DND-41 (cell line): ENCODE data around the gene PRICKLE2.

ENCODE experiments used
- ATAC-seq: fragments of 200-7000 bp; cut with Tn5 transposase; 3 replicates; pipeline ENCODE4 v1.9.1; 2021; ENCODE audit warnings: low read depth; ENCODE audit not compliant: insufficient read depth
- DNase-seq: peaks from one replicate; pipeline ENCODE4 v3.0.0-alpha.2; 2020
- H2AFZ ChIP-seq: 2 replicates; pipeline ENCODE4 v1.6.0; 2012; ENCODE audit warnings: low read depth, low read length
- H3K27ac ChIP-seq: 2 replicates; pipeline ENCODE4 v1.5.1; 2012; ENCODE audit warnings: low read length, inconsistent platforms
- H3K27me3 ChIP-seq: fragments of 200-600 bp; sonication (generic); 2 replicates; pipeline ENCODE4 v1.6.0; 2012; ENCODE audit warnings: low read length, mild to moderate bottlenecking, inconsistent platforms; ENCODE audit not compliant: insufficient read depth, poor library complexity
- H3K36me3 ChIP-seq: 2 replicates; pipeline ENCODE4 v1.5.1; 2012; ENCODE audit warnings: low read length, inconsistent platforms; ENCODE audit not compliant: insufficient read depth
- H3K4me1 ChIP-seq: 2 replicates; pipeline ENCODE4 v1.5.1; 2012; ENCODE audit warnings: mild to moderate bottlenecking, low read length; ENCODE audit not compliant: insufficient read depth
- H3K4me2 ChIP-seq: 2 replicates; pipeline ENCODE4 v1.6.0; 2012; ENCODE audit warnings: mild to moderate bottlenecking, moderate library complexity, low read length, inconsistent platforms; ENCODE audit not compliant: insufficient read depth
- H3K4me3 ChIP-seq, 2 experiments: fragments of 200-600 bp in 1 of 2; shearing (Covaris generic) in 1 of 2; 2 replicates each; pipeline ENCODE4 v1.5.1; 2012 to 2016; ENCODE audit warnings: inconsistent platforms in 2 of 2, low read length in 2 of 2, mild to moderate bottlenecking in 2 of 2, low read depth in 1 of 2, moderate library complexity in 1 of 2
- H3K79me2 ChIP-seq: 2 replicates; pipeline ENCODE4 v1.6.0; 2012; ENCODE audit warnings: low read length, inconsistent platforms; ENCODE audit not compliant: insufficient read depth
- H3K9ac ChIP-seq: 2 replicates; pipeline ENCODE4 v1.6.0; 2012; ENCODE audit warnings: low read depth, mild to moderate bottlenecking, inconsistent platforms, low read length, moderate library complexity
- H3K9me3 ChIP-seq: 2 replicates; pipeline ENCODE4 v1.5.1; 2012; ENCODE audit warnings: low read length, moderate library complexity, mild to moderate bottlenecking, inconsistent platforms; ENCODE audit not compliant: insufficient read depth, severe bottlenecking
- H4K20me1 ChIP-seq: 2 replicates; pipeline ENCODE4 v1.6.0; 2012; ENCODE audit warnings: low read length; ENCODE audit not compliant: insufficient read depth
- EZH2 ChIP-seq: IDR thresholded peaks from 3 replicates; pipeline ENCODE4 v1.6.1; 2012; ENCODE audit warnings: borderline replicate concordance, low read depth, mild to moderate bottlenecking, moderate library complexity, low read length, inconsistent platforms; ENCODE audit not compliant: severe bottlenecking
- TF ChIP-seq, protein P1 (sequence below): IDR thresholded peaks from 2 replicates; pipeline ENCODE4 v1.5.1; 2012; ENCODE audit warnings: borderline replicate concordance, low read length, moderate library complexity, mild to moderate bottlenecking; ENCODE audit not compliant: poor library complexity, severe bottlenecking; ENCODE audit errors: extremely low read depth

PRICKLE2 gene

DNA sequence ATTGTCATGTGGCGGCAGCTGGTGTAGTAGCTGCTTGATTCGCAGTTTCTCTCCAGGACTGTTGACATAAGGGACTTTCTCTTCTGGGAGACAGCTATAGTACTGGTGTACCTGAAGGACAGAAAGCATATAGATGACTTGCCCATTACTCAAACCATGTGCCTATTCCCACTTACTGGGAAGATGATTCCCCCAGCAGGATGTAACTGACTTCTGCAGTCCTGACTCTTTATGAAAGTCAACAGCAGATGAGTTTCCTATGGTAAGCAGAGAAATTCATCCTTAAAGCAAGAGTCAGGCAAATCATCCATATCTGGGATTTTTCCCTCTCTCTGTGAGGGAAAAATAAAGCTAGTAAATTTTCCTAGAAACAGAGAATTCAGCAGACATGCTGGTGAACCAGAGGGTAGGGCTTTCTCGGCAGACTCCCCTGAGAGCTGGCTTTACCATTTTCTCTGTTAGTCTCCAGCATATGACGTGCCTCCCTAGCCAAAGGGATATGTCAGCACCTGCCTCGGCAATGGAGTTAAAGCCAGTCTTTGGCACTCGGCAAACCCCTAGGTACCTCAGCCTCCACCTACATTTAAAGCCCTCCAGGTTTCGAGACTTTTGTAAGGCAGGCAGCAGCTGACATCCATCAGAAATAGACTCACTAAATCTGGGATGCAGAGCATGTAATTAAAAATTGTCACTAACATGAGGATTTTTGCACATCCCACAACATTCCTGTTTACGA is 62.1 kb downstream of the PRICKLE2 start:
- H3K4me2 ChIP-seq: no peak overlapping the region
- no peak overlapping the region for H3K27ac ChIP-seq
- H3K9ac ChIP-seq: no peak overlapping the region
- peaks cover 10% of the 10 kb centered on the region for H3K27me3 ChIP-seq
- H3K79me2 ChIP-seq: no peaks in the 10 kb centered on the region
- no peak overlapping the region for H3K4me3 ChIP-seq
- H4K20me1 ChIP-seq: no peaks in the 10 kb centered on the region
- no peak for TF ChIP-seq EZH2
- TF ChIP-seq, protein P1, sequence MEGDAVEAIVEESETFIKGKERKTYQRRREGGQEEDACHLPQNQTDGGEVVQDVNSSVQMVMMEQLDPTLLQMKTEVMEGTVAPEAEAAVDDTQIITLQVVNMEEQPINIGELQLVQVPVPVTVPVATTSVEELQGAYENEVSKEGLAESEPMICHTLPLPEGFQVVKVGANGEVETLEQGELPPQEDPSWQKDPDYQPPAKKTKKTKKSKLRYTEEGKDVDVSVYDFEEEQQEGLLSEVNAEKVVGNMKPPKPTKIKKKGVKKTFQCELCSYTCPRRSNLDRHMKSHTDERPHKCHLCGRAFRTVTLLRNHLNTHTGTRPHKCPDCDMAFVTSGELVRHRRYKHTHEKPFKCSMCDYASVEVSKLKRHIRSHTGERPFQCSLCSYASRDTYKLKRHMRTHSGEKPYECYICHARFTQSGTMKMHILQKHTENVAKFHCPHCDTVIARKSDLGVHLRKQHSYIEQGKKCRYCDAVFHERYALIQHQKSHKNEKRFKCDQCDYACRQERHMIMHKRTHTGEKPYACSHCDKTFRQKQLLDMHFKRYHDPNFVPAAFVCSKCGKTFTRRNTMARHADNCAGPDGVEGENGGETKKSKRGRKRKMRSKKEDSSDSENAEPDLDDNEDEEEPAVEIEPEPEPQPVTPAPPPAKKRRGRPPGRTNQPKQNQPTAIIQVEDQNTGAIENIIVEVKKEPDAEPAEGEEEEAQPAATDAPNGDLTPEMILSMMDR: no peak
- ATAC-seq: no peak
- H3K36me3 ChIP-seq: no peaks in the 10 kb centered on the region
- no peaks in the 10 kb centered on the region for H3K4me1 ChIP-seq
- DNase-seq: no peak
- H2AFZ ChIP-seq: no peak overlapping the region
- no peaks in the 10 kb centered on the region for H3K9me3 ChIP-seq

- Histone ChIP-seq H3K36me3 (no peaks in the 10 kb centered on the region), H3K27me3 (peaks cover 10% of the 10 kb centered on the region), H3K4me1 (no peaks in the 10 kb centered on the region), H3K27ac (no peak overlapping the region), H3K9me3 (no peaks in the 10 kb centered on the region), H3K4me2 (no peak overlapping the region), H3K4me3 (no peak overlapping the region), H2AFZ (no peak overlapping the region), H3K9ac (no peak overlapping the region), H4K20me1 (no peaks in the 10 kb centered on the region), H3K79me2 (no peaks in the 10 kb centered on the region)
- DNase-seq (no peak), ATAC-seq (no peak)
- TF ChIP-seq, protein P1: no peak
- TF ChIP-seq EZH2: no peak
Observed at GRCh38 chr3:64161481-64161952, 63.7 kb downstream of the PRICKLE2 start.

GRCh38 chr3:64160000-64160695 is 65.1 kb downstream of the PRICKLE2 start:
- H3K27me3 ChIP-seq: peaks cover 10% of the 10 kb centered on the region
- no peak overlapping the region for H3K9ac ChIP-seq
- H3K9me3 ChIP-seq: no peaks in the 10 kb centered on the region
- H3K4me2 ChIP-seq: no peak overlapping the region
- no peaks in the 10 kb centered on the region for H3K79me2 ChIP-seq
- TF ChIP-seq, protein P1: no peak
- TF ChIP-seq EZH2: no peak
- DNase-seq: no peak
- H3K4me1 ChIP-seq: no peaks in the 10 kb centered on the region
- no peak overlapping the region for H3K27ac ChIP-seq
- H3K36me3 ChIP-seq: no peaks in the 10 kb centered on the region
- H2AFZ ChIP-seq: no peak overlapping the region
- no peak for ATAC-seq
- H4K20me1 ChIP-seq: no peaks in the 10 kb centered on the region
- H3K4me3 ChIP-seq: no peak overlapping the region
